ENCODE results near the gene ELOVL2.
"Not testable (repeated sequence)": the region's sequence is repeated elsewhere in the genome, so short reads cannot be mapped to it uniquely, and the experiment has no call there.

Gene ELOVL2, protein sequence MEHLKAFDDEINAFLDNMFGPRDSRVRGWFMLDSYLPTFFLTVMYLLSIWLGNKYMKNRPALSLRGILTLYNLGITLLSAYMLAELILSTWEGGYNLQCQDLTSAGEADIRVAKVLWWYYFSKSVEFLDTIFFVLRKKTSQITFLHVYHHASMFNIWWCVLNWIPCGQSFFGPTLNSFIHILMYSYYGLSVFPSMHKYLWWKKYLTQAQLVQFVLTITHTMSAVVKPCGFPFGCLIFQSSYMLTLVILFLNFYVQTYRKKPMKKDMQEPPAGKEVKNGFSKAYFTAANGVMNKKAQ

DNA sequence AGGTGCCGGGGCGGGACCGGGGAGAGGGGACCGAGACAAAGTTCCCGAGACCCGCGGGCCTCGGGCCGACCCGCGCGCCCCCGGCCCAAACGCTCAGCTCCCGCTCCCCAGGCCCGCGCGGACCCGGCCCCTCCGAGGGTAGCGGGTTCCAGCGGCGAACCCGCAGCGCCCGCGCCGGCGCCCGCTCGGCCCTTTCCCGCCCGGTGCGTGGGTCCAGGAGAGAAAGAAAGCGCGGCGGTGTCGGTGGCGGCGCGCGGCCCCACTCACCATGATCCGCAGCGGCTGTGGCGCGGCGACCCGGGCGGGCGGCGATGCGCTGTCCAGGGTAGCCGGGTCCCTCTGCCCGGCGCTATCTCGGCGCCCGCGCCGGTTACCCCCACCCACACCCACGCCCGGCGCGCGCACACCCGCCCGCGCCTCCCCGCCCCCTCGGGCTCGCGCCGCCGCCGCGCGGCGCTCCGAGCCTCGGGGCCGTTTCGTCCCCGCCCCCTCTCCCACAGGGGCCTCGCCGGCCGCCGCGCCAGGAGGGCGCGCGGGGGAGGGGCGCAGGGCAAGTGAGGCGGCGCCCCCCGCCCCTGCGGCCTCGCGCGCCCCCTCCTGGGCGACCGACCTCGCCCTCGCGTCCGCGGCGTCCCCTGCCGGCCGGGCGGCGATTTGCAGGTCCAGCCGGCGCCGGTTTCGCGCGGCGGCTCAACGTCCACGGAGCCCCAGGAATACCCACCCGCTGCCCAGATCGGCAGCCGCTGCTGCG, at the start of gene ELOVL2:
TSS of gene ELOVL2 (minus strand) at position 345 of the 751 bp plus-strand sequence. CDS start at position 270, 75 bp downstream.
- peak; percentile 45 to 49 for DNase-seq

DNA sequence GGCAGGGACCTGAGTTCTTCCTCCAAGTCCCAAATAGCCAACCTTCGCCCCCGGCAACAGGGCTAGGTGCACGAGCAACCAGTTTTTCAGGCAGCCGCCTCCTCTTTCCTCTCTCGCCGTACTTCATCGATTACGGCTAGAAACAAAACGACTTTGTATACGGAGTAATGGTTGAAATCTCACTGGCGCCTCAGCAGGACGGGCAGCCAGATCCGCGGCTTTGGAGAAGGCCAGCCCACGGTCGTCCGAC, 49.2 kb upstream of the ELOVL2 start:
- DNase-seq: no peak

DNA sequence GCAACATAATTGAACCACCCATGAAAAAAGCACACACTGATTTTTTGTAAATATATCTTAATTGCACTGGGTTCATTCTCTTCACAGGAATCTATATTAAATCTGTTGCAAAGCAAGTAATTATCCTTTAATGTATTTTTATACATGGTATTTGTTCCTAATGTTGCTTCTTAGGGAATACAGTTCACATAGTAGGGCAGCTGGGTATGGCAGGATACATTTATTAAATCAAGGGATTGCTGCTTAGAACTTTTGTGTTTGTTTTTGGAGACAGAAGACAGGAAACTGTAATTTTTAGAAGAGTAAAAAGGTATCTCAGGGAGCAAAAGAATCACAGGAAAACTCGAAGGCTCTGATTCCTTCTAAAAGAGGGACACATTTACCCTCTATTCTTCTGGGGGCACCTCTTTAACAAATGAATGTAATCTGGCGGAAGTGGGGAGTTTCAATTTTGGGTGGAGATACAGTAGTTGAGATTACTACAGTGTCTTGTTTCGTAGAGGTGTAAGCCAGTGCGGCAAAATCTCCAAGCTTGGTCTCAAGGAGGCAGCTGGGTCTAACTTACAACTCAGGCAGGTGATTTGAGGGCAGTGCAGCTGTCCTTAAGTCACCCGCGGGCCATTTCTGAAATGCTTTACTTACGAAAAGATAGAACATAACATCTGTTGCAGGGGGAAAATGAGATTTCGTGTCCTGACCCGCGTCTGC, 48.7 kb upstream of the ELOVL2 start:
- no peak for DNase-seq

DNA sequence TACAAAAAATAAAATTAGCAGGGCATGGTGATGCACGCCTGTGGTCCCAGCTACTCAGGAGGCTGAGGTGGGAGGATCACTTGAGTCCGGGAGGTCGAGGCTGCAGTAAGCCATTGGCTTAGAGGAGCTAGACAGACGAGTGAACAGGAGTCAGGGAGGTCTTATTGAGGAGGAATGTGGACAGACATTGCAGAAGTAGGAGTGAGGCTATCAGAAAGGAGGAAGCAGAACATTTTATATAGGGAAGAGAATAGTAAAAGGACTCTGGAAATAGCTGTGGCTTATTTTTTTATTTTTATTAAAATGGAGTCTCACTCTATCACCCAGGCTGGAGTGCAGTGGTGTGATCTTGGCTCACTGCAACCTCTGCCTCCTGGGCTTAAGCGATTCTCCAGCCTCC, 47.0 kb upstream of the ELOVL2 start:
- not testable (repeated sequence) for DNase-seq

DNA sequence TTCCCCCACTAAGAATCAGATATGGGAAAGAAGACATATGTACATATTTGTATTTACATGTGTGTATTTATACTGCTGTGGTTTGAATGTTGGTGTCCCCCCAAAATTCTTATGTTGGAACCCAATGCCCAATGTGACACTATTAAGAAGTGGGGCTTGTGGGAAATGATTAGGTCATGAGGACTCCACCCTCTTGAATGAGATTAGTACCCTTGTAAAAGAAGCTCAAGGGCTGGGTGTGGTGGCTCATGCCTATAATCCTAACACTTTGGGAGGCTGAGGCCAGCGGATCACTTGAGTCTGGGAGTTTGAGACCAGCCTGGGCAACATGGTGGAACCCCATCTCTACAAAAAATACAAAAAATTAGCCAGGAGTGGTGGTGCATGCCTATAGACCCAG, 45.6 kb upstream of the ELOVL2 start:
- DNase-seq: no peak

DNA sequence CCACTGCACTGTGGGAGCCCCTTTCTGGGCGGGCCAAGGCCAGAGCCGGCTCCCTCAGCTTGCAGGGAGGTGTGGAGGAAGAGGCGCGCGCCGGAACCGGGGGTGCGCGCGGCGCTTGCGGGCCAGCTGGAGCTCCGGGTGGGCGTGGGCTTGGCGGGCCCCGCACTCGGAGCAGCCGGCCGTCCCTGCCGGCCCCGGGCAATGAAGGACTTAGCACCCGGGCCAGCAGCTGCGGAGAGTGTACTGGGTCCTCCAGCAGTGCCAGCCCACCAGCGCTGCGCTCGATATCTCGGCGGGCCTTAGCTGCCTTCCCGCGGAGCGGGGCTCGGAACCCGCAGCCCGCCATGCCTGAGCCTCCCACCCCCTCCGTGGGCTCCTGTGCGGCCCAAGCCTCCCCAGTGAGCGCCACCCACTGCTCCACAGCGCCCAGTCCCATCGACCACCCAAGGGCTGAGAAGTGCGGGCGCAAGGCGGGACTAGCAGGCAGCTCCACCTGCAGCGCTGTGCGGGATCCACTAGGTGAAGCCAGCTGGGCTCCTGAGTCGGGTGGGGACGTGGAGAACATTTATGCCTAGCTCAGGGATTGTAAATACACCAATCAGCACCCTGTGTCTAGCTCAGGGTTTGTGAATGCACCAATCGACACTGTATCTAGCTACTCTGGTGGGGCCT, 43.2 kb upstream of the ELOVL2 start:
- not testable (repeated sequence) for DNase-seq

DNA sequence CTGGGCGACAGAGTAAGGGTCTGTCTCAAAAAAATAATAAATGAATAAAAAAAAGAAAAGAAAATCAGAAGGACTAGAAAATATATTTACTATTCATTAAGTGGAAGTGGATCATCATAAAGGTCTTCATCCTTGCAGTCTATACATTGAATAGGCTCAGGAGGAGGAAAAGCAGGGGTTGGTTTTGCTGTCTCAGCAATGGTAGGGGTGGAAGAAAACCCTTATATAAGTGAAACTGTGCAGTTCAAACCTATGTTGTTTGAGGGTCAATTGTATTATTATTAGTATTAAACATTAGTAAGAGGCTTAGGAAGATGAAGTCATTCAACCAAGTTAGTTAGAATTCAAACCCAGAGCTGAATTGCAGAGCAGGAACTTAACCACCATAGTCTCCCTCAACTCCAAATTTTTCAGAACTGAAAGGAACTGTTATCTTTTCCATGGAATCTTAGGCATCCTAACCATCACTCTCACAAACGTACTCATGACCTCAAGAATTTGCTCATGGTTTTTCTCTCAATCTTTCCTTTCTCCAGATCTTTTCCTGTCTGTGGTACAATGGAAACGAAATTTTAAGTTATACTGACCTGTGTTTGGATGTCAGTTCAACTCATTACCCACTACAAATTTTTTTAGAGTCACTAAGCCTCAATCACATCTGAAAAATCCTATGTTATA, 41.8 kb upstream of the ELOVL2 start:
- DNase-seq: no peak

DNA sequence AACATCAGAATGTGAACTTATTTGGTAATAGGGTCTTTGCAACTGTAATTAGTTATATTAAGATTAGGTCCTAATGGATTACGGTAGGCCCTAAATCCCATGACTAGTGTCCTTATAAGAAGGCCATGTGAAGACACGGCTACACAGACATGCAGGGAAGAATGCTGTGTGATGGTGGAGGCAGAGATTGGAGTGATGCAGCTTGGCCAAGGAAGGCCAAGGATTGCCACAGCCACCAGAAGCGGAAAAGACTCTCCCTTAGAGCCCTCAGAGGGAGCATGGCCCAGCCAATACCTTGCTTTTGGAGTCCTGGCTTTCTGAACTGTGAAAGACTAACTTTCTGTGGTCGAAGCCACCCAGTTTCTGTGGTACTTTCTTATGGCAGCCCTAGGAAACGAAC, 39.9 kb upstream of the ELOVL2 start:
- DNase-seq: no peak

DNA sequence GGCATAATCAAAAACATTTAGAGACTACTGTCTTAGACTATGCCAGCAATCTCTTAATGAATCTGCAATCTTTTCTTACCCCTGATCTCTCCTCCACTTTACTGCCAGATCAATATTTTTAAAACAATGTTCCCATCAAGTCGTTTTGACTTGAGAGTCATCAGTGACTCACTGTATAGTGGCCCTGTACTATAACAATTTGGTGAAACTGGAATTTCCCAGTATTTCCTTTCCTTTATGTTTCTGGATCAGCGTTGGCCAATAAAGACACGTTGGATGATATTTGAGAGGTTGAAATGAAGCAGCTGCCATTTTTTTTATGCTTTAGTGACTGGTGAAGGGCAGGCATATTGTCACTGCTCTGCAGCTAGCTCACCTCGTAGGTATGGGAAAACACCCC, 39.4 kb upstream of the ELOVL2 start:
- DNase-seq: no peak

DNA sequence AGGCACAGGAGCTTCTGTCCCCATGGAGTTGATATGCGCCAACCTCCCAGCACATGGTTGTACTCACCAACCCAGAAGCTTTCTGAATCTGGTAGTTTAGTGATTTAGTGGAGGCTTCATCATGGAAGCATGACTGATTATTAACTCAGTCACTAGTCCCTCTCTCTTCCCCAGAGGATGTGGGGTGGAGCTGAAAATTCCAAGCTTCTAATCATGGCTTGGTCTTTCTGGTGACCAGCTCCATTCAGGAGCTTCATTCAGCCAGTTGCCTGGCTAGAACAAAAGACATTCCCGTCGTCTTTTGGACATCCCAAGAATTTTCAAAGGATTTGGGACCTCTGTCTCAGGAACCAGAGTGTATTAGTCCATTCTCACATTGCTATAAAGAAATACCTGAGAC, 36.2 kb upstream of the ELOVL2 start:
- DNase-seq: no peak

DNA sequence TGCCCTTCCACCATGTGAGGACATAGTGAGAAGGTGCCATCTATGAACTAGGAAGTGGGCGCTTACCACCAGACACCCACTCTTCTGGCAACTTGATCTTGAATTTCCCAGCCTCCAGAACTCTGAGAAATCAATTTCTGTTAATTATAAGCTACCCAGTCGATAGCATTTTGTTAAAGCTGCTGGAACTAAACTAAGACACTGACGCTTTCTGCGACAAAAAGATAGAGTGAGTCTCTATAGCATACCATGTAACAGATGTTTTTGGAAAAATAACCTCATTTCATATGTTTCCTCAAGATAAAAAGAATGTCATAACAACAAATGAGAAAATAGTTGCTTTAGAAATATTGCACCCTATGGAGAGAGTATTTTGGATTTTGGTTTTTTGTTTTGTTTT, 34.2 kb upstream of the ELOVL2 start:
- DNase-seq: no peak

DNA sequence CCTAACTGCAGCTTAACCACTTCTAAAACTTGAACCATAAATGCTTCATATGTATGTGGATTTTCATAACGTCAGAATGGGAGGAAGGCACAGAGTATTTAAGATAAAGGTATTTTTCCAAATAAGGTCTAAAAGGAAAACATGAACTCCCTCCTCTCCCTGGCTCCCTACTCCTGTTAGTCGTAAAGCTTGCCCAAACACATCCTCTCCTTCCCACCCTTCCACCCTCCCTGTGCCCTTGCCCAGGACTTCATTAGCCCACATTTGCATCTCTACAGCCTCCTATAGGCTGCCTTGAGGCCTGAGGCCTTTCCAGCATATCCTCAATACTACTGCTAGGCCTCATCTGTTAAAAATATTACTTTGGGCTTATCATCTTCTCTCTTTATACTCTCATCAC, 32.4 kb upstream of the ELOVL2 start:
- DNase-seq: no peak

DNA sequence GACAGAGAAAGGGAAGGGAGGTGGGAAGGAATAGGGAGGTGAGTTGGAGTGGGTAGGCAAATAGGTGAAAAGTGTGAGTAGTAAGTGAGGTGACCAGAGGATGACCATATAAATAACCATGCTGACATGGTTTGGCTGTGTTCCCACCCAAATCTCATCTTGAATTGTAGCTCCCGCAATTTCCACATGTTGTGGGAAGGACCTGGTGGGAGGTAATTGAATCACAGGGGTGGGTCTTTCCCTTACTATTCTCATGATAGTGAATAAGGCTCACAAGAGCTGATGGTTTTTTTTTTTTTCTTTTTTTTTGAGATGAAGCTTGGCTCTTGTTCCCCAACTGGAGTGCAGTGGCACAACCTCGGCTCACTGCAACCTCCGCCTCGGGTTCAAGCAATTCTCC, 28.0 kb upstream of the ELOVL2 start:
- no peak for DNase-seq

DNA sequence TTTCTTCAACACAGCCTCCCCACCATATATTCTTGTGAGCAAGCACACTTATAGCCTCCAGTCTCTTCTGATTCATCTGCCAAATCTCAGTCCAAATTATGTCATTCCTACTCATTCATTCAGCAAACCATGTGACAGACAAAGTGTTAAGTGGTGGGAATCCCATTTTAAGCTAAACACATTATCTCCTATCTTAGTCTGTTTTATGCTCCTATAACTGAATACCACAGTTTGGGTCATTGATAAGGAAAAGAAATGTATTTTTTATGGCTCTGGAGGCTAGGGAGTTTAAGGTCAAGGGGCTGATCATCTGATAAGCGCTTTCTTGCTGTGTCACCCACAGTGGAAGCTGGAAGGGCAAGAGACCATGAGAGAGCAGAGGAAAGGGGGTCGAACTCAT, 25.7 kb upstream of the ELOVL2 start:
- DNase-seq: no peak

DNA sequence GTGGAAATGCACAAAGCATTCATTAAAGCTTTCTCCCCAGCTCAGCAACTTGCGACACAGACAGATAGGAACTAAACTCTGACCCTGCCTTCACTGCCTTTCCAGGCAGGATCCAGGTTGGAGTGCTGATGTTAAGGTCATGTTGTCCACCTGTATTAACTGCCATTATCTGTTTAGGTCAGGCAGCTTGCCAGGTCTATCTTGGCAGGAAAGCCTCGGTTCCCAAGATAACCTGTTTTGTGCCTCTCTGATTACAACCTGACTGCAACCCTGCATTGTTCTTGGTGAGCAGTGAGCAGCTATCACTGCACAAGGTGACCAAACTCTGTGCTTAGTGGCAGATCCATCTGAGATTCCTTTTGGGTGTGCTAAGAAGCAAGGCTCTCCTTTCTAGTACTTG, 23.2 kb upstream of the ELOVL2 start:
- no peak for DNase-seq

DNA sequence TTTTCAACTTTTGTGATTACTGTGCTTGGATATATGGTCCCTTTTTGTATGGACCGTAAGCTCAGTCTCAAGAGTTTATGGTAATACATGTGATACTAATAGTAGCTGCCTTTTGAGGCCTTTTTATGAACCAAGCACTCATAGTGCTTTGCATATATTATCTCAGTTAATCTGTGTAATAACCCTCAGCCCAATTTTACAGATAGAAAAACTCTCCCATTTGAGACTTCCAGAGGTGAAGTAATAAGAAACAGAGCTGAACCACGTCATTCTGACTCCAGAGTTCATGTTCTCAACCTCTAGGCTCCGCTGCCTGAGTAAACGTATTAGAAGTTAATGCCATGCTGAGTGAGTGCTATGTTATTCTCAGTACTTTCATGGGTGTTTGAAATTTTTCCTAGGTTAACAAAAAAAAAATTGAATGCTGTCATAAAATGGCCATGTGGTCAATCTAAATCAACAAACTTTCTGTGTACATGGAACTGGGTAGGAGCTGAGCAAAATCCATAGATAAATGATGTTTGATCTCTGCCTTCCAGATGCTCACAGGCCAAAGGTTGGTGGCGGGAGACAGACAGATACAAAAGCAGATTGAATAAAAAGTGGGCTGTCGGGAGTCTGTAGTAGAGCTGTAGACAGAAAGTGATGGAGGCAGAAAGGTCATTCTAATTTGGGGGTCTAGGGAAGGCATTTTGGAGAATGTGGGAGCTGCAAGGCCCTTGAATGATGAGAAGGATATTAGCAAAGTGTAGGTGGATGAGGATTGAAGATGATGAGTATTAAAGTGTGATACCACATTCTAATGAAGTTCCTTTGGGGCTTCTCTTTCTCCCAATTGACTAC, 22.6 kb upstream of the ELOVL2 start:
- no peak for DNase-seq

DNA sequence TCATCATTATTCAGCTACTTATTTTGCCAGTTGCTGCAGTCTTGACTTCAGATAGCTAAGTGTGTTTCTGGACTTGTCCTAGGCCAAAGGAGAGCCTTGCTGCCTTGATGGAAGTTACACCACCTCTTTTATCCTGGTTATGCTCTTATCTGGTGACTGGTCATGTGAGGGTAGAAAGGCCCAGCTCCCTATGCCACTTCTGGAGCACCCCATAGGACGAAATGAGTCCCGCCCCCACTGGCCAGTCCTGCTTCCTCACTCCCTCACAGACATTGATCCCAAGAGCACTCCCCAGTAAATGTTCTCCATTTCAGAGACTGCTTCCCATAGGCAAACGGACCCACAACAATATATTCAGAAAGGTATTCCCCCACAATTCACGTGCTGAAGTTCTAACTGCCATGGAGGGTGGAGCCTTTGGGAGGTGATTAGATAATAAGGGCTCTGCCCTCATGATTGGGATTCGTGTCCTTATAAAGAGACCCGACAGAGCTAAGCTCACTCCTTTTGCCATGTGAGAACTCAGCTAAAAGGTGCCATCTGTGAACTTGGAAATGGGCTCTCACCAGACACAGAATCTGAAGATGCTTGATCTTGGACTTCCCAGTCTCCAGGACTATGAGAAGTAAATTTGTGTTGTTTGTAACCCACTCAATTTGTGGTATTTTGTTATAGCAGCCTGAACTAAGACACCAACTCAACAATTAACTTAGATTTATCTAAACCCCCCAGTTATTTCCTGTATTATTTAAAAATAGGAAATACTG, 21.5 kb upstream of the ELOVL2 start:
- no peak for DNase-seq

DNA sequence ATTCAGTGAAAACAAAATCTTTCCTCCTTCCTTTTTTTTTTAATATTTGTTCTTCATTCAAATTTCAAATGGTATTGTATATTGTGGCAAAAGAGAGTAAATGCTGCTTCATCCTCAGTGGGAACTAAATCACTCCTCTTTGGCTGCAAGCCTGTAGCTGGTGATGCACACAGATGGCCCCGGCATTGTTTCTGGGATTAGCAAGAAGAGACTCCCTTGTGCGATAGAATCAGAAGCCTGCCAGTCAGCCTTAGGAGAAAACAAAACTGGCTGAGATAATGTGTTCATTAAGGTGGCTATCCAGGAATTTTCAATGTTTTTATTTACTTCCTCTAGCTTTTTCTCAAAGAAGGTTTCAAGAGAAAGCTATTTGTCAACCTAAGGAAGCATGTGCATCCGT, 20.7 kb upstream of the ELOVL2 start:
- no peak for DNase-seq

DNA sequence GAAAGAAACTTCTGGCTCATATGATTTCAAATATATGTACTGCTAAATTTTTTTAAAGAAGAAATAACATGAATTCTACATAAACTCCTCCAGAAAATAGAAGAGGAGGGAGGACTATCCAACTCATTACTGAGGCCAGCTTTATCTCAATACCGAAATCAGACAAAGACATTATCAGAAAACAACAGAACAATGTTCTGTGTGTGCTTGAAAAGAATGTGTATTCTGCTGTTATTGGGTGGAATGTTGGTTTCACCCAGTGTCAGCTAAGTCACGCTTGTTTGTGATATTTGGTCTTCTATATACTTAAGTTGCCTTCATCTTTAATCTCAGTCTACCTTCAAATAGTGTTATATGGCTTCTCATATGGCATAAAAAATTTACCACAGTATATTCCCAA, 18.6 kb upstream of the ELOVL2 start:
- no peak for DNase-seq

DNA sequence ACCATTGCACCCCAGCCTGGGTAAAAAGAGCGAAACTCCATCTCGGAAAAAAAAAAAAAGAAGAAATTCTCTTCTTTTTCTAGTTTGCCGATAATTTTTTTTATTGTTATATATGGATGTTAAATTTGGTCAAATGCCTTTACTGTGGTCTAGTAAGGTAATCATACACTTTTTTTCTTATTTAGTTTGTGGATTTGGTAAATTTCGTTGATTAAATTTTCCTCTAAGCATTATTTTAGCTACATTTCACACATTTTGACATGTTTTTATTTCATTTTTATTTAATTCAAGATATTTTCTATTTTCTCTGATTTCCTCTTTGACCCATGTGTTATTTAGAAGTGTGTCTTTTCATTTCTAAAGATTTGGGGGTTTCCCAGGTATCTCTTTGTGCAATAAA, 18.0 kb upstream of the ELOVL2 start:
- DNase-seq: no peak

DNA sequence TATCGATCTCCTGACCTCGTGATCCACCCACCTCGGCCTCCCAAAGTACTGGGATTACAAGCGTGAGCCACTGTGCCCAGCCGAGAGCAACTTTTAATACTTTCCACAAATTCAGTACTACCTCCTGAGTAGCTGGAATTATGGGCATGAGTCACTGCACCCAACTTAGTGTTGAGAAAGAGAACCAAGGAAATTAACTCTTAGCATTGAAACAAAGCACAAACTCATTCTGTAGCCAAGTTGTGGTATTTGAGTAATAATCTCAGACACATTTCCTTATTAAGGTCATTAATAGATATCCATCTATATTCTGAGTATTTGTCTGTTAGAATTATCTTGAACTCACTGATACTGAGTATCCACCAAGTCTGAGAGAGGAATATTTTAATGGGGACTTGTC, 14.3 kb upstream of the ELOVL2 start:
- DNase-seq: no peak
